SK-N-SH (cell line): ENCODE measurements around the gene ATP8B1. TPM values are rescaled to one million over a fixed set of nuclear protein-coding genes. Genes with fewer than 3 reads are reported as not detected.

Experiments
- CTCF ChIA-PET: fragments of 300-600, 350-600 bp; formaldehyde crosslinking; extraction: SDS; loops from one replicate; lab custom pipeline; 2021; lab: Yijun Ruan, JAX
- POLR2A ChIA-PET: fragments of 350-600 bp; sonication (Branson Sonifier 250); formaldehyde crosslinking; extraction: SDS; loops from one replicate; lab custom pipeline; 2020; ENCODE audit warnings: antibody characterized with exemption, inconsistent platforms; lab: Yijun Ruan, JAX
- DNase-seq: peaks from one replicate; pipeline ENCODE4 v3.0.0; 2012
- H2AFZ ChIP-seq: fragments of 200-600 bp; sonication (generic); 2 replicates; pipeline ENCODE4 v1.8.1; 2016; ENCODE audit warnings: antibody characterized with exemption, mild to moderate bottlenecking, low read depth
- H3F3A ChIP-seq: fragments of 200-600 bp; sonication (generic); replicated peaks from 2 replicates; pipeline ENCODE3; 2016; ENCODE audit warnings: antibody characterized with exemption, mild to moderate bottlenecking; ENCODE audit not compliant: insufficient read depth
- H3K27ac ChIP-seq, 2 experiments: fragments of 200-500 bp in 1 of 2; fragments of 200-600 bp in 1 of 2; sonication (Bioruptor generic) in 1 of 2; sonication (generic), shearing (Covaris generic) in 1 of 2; 2 replicates each; pipeline versions ENCODE4 v1.5.1 to v1.6.1; 2014 to 2016; ENCODE audit warnings: low read depth in 2 of 2, inconsistent platforms in 1 of 2, low read length in 1 of 2, mild to moderate bottlenecking in 1 of 2, mixed read lengths in 1 of 2
- H3K27me3 ChIP-seq: fragments of 200-600 bp; sonication (generic), shearing (Covaris generic); 2 replicates; pipeline ENCODE4 v1.6.1; 2016; ENCODE audit warnings: mixed run types; ENCODE audit not compliant: insufficient read depth
- H3K36me3 ChIP-seq, 2 experiments: fragments of 200-500 bp in 1 of 2; fragments of 200-600 bp in 1 of 2; sonication (Bioruptor generic) in 1 of 2; sonication (generic) in 1 of 2; replicated peaks in 1 of 2; 2 replicates each; pipeline versions ENCODE3 to v1.5.1; 2014 to 2016; ENCODE audit warnings: low read length in 1 of 2, mild to moderate bottlenecking in 1 of 2; ENCODE audit not compliant: insufficient read depth in 2 of 2, control insufficient read depth in 1 of 2
- H3K4me1 ChIP-seq, 2 experiments: fragments of 200-500 bp in 1 of 2; fragments of 200-600 bp in 1 of 2; sonication (Bioruptor generic) in 1 of 2; sonication (generic), shearing (Covaris generic) in 1 of 2; 2 replicates each; pipeline versions ENCODE4 v1.5.1 to v1.6.1; 2014 to 2016; ENCODE audit warnings: low read depth in 1 of 2, low read length in 1 of 2, mixed run types in 1 of 2; ENCODE audit not compliant: insufficient read depth in 2 of 2, control insufficient read depth in 1 of 2
- H3K4me2 ChIP-seq: fragments of 200-600 bp; sonication (generic), shearing (Covaris generic); 2 replicates; pipeline ENCODE4 v1.6.1; 2017; ENCODE audit warnings: mixed run types
- H3K4me3 ChIP-seq, 2 experiments: fragments of 200-500 bp in 1 of 2; fragments of 200-600 bp in 1 of 2; sonication (Bioruptor generic) in 1 of 2; sonication (generic), shearing (Covaris generic) in 1 of 2; 2 replicates each; pipeline versions ENCODE4 v1.5.1 to v1.8.1; 2014 to 2016; ENCODE audit warnings: low read depth in 2 of 2, inconsistent platforms in 1 of 2, low read length in 1 of 2, mild to moderate bottlenecking in 1 of 2, mixed read lengths in 1 of 2, moderate library complexity in 1 of 2
- H3K79me2 ChIP-seq: fragments of 200-600 bp; sonication (generic); 2 replicates; pipeline ENCODE4 v1.8.1; 2017; ENCODE audit warnings: mild to moderate bottlenecking; ENCODE audit not compliant: insufficient read depth
- H3K9ac ChIP-seq: fragments of 200-600 bp; sonication (generic); 2 replicates; pipeline ENCODE4 v1.6.1; 2017; ENCODE audit warnings: mixed run types
- H3K9me2 ChIP-seq: fragments of 200-600 bp; sonication (generic); 2 replicates; pipeline ENCODE4 v1.6.1; 2017; ENCODE audit warnings: mixed run types
- H3K9me3 ChIP-seq: fragments of 200-600 bp; sonication (generic); 2 replicates; pipeline ENCODE4 v1.6.1; 2017; ENCODE audit warnings: mixed run types, mild to moderate bottlenecking, moderate library complexity
- H4K20me1 ChIP-seq: fragments of 200-600 bp; sonication (generic); 2 replicates; pipeline ENCODE4 v1.6.1; 2017; ENCODE audit warnings: mild to moderate bottlenecking, mixed run types; ENCODE audit not compliant: insufficient read depth
- CHD2 ChIP-seq: fragments of 150-350 bp; IDR thresholded peaks from 2 replicates; pipeline ENCODE4 v1.6.1; 2018; ENCODE audit warnings: low read length; ENCODE audit not compliant: partially characterized antibody
- ELF1 ChIP-seq: IDR thresholded peaks from 2 replicates; pipeline ENCODE4 v1.4.0; 2012
- FOXJ3 ChIP-seq: sonication (generic); formaldehyde crosslinking; IDR thresholded peaks from 2 replicates; pipeline ENCODE4 v1.5.1; 2020; ENCODE audit warnings: mild to moderate bottlenecking, missing genetic modification reagents
- JUND ChIP-seq: IDR thresholded peaks from 2 replicates; pipeline ENCODE4 v1.4.0; 2012
- MXI1 ChIP-seq: IDR thresholded peaks from 2 replicates; pipeline ENCODE4 v1.6.1; 2012; ENCODE audit warnings: mild to moderate bottlenecking, low read depth, low read length, improper control_type of control experiment
- NFIC ChIP-seq: IDR thresholded peaks from 2 replicates; pipeline ENCODE4 v1.4.0; 2012; ENCODE audit warnings: borderline replicate concordance
- NRF1 ChIP-seq: IDR thresholded peaks from 2 replicates; pipeline ENCODE4 v1.6.1; 2012; ENCODE audit warnings: low read depth, mild to moderate bottlenecking, low read length
- POLR2AphosphoS5 ChIP-seq: IDR thresholded peaks from 2 replicates; pipeline ENCODE4 v1.6.1; 2012; ENCODE audit warnings: low read depth, low read length
- RCOR1 ChIP-seq: fragments of 150-350 bp; IDR thresholded peaks from 2 replicates; pipeline ENCODE4 v1.6.1; 2017; ENCODE audit warnings: antibody characterized with exemption, low read length
- RFX5 ChIP-seq: IDR thresholded peaks from 2 replicates; pipeline ENCODE4 v1.6.1; 2012; ENCODE audit warnings: mild to moderate bottlenecking, improper control_type of control experiment, low read length
- SIN3A ChIP-seq: IDR thresholded peaks from 2 replicates; pipeline ENCODE4 v1.6.1; 2012; ENCODE audit warnings: low read depth, mild to moderate bottlenecking, low read length, moderate library complexity, borderline replicate concordance
- TAF1 ChIP-seq: IDR thresholded peaks from 2 replicates; pipeline ENCODE4 v1.6.1; 2012; ENCODE audit warnings: low read depth, mild to moderate bottlenecking, low read length, moderate library complexity, borderline replicate concordance
- TCF12 ChIP-seq: IDR thresholded peaks from 2 replicates; pipeline ENCODE4 v1.4.0; 2012
- TEAD4 ChIP-seq: IDR thresholded peaks from 2 replicates; pipeline ENCODE4 v1.4.0; 2012; ENCODE audit warnings: mild to moderate bottlenecking, borderline replicate concordance; ENCODE audit not compliant: insufficient read depth
- YY1 ChIP-seq: IDR thresholded peaks from 2 replicates; pipeline ENCODE4 v1.4.0; 2012; ENCODE audit warnings: low read depth, mild to moderate bottlenecking
- WGBS: methylation state at CpG from one replicate; pipeline ENCODE4 v1.1.6; 2017; ENCODE audit warnings: low lambda C conversion rate; 5-methylcytosine and 5-hydroxymethylcytosine counted together
- polyA plus RNA-seq, 3 experiments: library from polyadenylated mRNA; depleted of rRNA; stranded (reverse); fragments of >200 nt; gene quantifications; 2 replicates each; pipeline ENCODE4 v1.2.3, GENCODE V29; 2012
- TF ChIP-seq, protein P1 (sequence below): IDR thresholded peaks from 2 replicates; pipeline ENCODE4 v1.4.0; 2012; ENCODE audit warnings: low read depth, borderline replicate concordance
- TF ChIP-seq, protein P2 (sequence below): fragments of 150-350 bp; IDR thresholded peaks from 2 replicates; pipeline ENCODE4 v1.6.1; 2016; ENCODE audit warnings: mild to moderate bottlenecking, low read depth, low read length
- TF ChIP-seq, protein P3 (sequence below): IDR thresholded peaks from 2 replicates; pipeline ENCODE4; 2012

ATP8B1 gene
- polyA plus RNA-seq, 1 of the 3 experiments (the other 2 are of a cell fraction), result 43.8 TPM

DNA sequence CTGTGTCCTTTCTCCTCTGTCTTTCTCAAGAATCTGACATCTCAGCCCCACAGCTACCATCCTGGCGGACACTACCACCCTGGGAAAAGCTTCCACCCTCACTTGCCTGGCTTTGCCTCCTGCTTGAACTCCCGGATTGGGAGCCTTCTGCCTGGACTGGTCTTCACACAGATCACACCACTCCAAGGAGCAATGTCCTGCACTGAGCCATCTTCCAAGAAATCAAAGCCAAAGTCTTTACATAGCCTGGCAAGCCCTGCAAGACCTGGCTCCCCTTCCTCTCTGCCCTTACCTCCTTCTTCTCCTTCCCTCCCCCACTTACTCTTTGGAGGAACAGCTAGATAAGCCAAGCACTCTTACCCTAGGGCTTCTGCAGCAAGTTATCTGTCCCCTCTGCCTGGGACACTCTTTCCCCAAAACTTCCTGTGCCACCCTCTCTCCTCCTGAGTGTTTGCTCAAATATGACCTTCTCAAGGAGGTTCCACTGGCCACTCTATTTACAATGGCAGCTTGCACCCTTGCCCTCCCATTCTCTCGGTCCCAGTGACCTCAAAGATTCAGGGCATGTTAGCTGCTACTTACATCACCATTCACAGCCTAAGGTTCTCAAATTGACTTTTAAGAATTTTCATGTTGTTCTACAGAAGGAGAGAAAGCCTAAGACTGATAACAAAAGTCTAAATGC, 9.7 kb downstream of the ATP8B1 start:
- no peak for TF ChIP-seq TCF12
- TF ChIP-seq SIN3A, result no peak
- no peak for TF ChIP-seq YY1
- no peak for TF ChIP-seq ELF1
- no peak for TF ChIP-seq RFX5
- TF ChIP-seq NFIC, result no peak
- TF ChIP-seq, protein P1, sequence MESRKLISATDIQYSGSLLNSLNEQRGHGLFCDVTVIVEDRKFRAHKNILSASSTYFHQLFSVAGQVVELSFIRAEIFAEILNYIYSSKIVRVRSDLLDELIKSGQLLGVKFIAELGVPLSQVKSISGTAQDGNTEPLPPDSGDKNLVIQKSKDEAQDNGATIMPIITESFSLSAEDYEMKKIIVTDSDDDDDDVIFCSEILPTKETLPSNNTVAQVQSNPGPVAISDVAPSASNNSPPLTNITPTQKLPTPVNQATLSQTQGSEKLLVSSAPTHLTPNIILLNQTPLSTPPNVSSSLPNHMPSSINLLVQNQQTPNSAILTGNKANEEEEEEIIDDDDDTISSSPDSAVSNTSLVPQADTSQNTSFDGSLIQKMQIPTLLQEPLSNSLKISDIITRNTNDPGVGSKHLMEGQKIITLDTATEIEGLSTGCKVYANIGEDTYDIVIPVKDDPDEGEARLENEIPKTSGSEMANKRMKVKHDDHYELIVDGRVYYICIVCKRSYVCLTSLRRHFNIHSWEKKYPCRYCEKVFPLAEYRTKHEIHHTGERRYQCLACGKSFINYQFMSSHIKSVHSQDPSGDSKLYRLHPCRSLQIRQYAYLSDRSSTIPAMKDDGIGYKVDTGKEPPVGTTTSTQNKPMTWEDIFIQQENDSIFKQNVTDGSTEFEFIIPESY, result no peak
- TF ChIP-seq, all 33 proteins: peak for 0
- H3F3A ChIP-seq, result peaks cover 41% of the 10 kb centered on the region
- H3K79me2 ChIP-seq, result peaks cover 94% of the 10 kb centered on the region
- DNase-seq, result no peak
- H3K36me3 ChIP-seq, result peaks cover 0 to 15% of the 10 kb centered on the region in 2 experiments
- ChIA-PET POLR2A (no interaction called here), CTCF (interaction anchor here (1.2 kb wide), 1 partner anchor 15 kb away, joined by 3 read pairs; no protein-coding TSS in a partner anchor)
- 81% methylated on average over 3 of the region's 3 CpGs for WGBS
- H3K27me3 ChIP-seq, result no peaks in the 10 kb centered on the region
- H3K4me3 ChIP-seq, result no peak overlapping the region
- H3K4me2 ChIP-seq, result no peak overlapping the region
- peak overlapping the region in 1 of 2 experiments; percentile 37; a peak in 1 of 4 replicates for H3K27ac ChIP-seq
- H4K20me1 ChIP-seq, result peaks cover 88% of the 10 kb centered on the region
- no peak overlapping the region for H3K9ac ChIP-seq
- no peaks in the 10 kb centered on the region for H3K9me3 ChIP-seq
- H3K9me2 ChIP-seq, result no peaks in the 10 kb centered on the region
- peaks cover 3 to 51% of the 10 kb centered on the region in 2 experiments; a peak in 3 of 4 replicates for H3K4me1 ChIP-seq
- no peak overlapping the region for H2AFZ ChIP-seq

DNA sequence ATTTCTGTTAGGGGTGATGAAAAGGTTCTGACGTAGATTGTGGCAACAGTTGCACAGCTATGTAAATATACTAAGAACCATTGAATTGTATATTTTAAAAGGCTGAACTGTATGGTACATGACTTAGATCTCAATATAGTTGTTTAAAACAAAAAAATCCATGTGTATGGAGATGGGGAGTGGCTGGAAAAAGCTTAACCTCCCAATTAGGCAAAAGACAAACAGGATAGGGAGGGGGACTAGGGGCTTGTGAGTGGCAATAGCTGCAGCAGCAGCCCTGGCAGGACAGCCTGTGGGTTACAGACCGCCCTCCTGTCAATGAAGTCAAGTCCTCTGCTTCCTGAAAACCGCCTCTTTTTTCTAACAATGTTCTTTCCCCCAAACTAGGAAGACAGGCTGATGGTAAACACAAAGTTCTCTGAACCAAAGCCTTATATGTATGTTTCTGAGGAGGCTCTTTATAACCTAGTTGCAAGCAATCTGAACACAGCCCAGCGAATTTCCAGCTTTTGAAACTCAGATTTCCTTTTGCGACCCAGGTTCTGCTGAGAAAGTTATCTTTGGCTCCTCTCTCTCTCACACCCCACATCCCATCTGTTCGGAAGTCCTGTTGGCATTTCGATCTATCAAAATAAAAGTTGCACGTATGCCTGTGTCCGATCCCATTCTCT, 10.3 kb downstream of the ATP8B1 start:
- WGBS, result 84% methylated on average over 9 of the region's 9 CpGs

More for the DNA sequence above, 10.3 kb downstream of the ATP8B1 start:
- peaks cover 0 to 16% of the 10 kb centered on the region in 2 experiments for H3K36me3 ChIP-seq
- no peaks in the 10 kb centered on the region for H3K9me2 ChIP-seq
- no peak for TF ChIP-seq TCF12
- TF ChIP-seq, protein P2, sequence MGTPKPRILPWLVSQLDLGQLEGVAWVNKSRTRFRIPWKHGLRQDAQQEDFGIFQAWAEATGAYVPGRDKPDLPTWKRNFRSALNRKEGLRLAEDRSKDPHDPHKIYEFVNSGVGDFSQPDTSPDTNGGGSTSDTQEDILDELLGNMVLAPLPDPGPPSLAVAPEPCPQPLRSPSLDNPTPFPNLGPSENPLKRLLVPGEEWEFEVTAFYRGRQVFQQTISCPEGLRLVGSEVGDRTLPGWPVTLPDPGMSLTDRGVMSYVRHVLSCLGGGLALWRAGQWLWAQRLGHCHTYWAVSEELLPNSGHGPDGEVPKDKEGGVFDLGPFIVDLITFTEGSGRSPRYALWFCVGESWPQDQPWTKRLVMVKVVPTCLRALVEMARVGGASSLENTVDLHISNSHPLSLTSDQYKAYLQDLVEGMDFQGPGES, result no peak
- no peak for TF ChIP-seq CHD2
- TF ChIP-seq POLR2AphosphoS5, result no peak
- no peak for TF ChIP-seq TAF1
- no peak for TF ChIP-seq RCOR1
- no peak for TF ChIP-seq NRF1
- TF ChIP-seq, protein P3, sequence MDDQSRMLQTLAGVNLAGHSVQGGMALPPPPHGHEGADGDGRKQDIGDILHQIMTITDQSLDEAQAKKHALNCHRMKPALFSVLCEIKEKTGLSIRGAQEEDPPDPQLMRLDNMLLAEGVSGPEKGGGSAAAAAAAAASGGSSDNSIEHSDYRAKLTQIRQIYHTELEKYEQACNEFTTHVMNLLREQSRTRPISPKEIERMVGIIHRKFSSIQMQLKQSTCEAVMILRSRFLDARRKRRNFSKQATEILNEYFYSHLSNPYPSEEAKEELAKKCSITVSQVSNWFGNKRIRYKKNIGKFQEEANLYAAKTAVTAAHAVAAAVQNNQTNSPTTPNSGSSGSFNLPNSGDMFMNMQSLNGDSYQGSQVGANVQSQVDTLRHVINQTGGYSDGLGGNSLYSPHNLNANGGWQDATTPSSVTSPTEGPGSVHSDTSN, result no peak
- no peak for TF ChIP-seq JUND
- TF ChIP-seq FOXJ3, result no peak
- no peak for TF ChIP-seq ELF1
- TF ChIP-seq MXI1, result no peak
- no peak for TF ChIP-seq TEAD4
- no peak for TF ChIP-seq RFX5
- TF ChIP-seq SIN3A, result no peak
- TF ChIP-seq, all 33 proteins: peak for 0
- Histone ChIP-seq H3K27me3 (no peaks in the 10 kb centered on the region), H3K79me2 (peaks cover 94% of the 10 kb centered on the region), H3K9ac (no peak overlapping the region), H3K4me2 (no peak overlapping the region), H3K27ac (peak overlapping the region in 1 of 2 experiments; percentile 37; a peak in 2 of 4 replicates), H4K20me1 (peaks cover 81% of the 10 kb centered on the region), H3K4me1 (peaks cover 3 to 58% of the 10 kb centered on the region in 2 experiments; a peak in 3 of 4 replicates), H3K4me3 (no peak overlapping the region), H2AFZ (no peak overlapping the region), H3F3A (peaks cover 48% of the 10 kb centered on the region), H3K9me3 (no peaks in the 10 kb centered on the region)
- CTCF ChIA-PET, result interaction anchor here (1.2 kb wide), 1 partner anchor 16 kb away, joined by 3 read pairs; no protein-coding TSS in a partner anchor
- no peak for DNase-seq
- POLR2A ChIA-PET, result no interaction called here
